ENCODE measurements around the gene PMPCA. TPM values are rescaled to one million over a fixed set of nuclear protein-coding genes. Genes with fewer than 3 reads are reported as not detected.

PMPCA gene
- total RNA-seq, 1 experiment from 2014 or later: 116 TPM

Other genes with a start within 250 kb of the PMPCA start
- gene LHX3, start 205.5 kb upstream of the PMPCA start, total RNA-seq (2021; ENCODE audit: unreplicated experiment): not detected
- gene QSOX2, start 164.8 kb upstream of the PMPCA start, total RNA-seq (2021; ENCODE audit: unreplicated experiment): 34.6 TPM
- gene CCDC187, start 106.6 kb upstream of the PMPCA start, total RNA-seq (2021; ENCODE audit: unreplicated experiment): 4.6 TPM
- 26.4 TPM for gene GPSM1, start 83.1 kb upstream of the PMPCA start, total RNA-seq (2021; ENCODE audit: unreplicated experiment)
- 21.9 TPM for gene DNLZ, start 46.9 kb upstream of the PMPCA start, total RNA-seq (2021; ENCODE audit: unreplicated experiment)
- 1.2 TPM for gene CARD9, start 37.0 kb upstream of the PMPCA start, total RNA-seq (2021; ENCODE audit: unreplicated experiment)
- gene SNAPC4, start 10.5 kb upstream of the PMPCA start, total RNA-seq (2021; ENCODE audit: unreplicated experiment): 20.4 TPM
- gene ENTR1, start within 50 bp of the PMPCA start, total RNA-seq (2021; ENCODE audit: unreplicated experiment): 119 TPM
- 23.8 TPM for gene INPP5E, start 29.2 kb downstream of the PMPCA start, total RNA-seq (2021; ENCODE audit: unreplicated experiment)
- gene SEC16A, start 72.4 kb downstream of the PMPCA start, total RNA-seq (2021; ENCODE audit: unreplicated experiment): 49.8 TPM
- 36.2 TPM for gene NOTCH1, start 135.4 kb downstream of the PMPCA start, total RNA-seq (2021; ENCODE audit: unreplicated experiment)